Progenitor cell of endocrine pancreas (in vitro differentiated cells): ENCODE measurements around the gene IL17RA. TPM values are rescaled to one million over a fixed set of nuclear protein-coding genes. Genes with fewer than 3 reads are reported as not detected.

Experiments
- DNase-seq: peaks from one replicate; pipeline ENCODE4 v3.0.0; 2021; ENCODE audit warnings: low spot score; ENCODE audit not compliant: unreplicated experiment
- H3K27ac Mint-ChIP-seq: 2 replicates; pipeline ENCODE4 v1.8.0; 2021; ENCODE audit warnings: mild to moderate bottlenecking, moderate library complexity, mixed read lengths
- H3K27me3 Mint-ChIP-seq: 2 replicates; pipeline ENCODE4 v1.8.0; 2021; ENCODE audit warnings: mixed read lengths
- H3K36me3 Mint-ChIP-seq: 2 replicates; pipeline ENCODE4 v1.8.0; 2022; ENCODE audit warnings: mixed read lengths; ENCODE audit not compliant: insufficient read depth
- H3K4me1 Mint-ChIP-seq: 2 replicates; pipeline ENCODE4 v1.8.0; 2021; ENCODE audit warnings: low read depth, mixed read lengths
- H3K4me3 Mint-ChIP-seq: 2 replicates; pipeline ENCODE4 v1.8.0; 2021; ENCODE audit warnings: low read depth, mild to moderate bottlenecking, moderate library complexity, mixed read lengths
- H3K9me3 Mint-ChIP-seq: 2 replicates; pipeline ENCODE4 v1.8.0; 2021; ENCODE audit warnings: low read depth, mixed read lengths
- CTCF ChIP-seq: fragments of 200-600 bp; sonication (generic); IDR thresholded peaks from one replicate; pipeline ENCODE4 v1.5.0; 2021; ENCODE audit warnings: antibody characterized with exemption, mild to moderate bottlenecking; ENCODE audit not compliant: unreplicated experiment
- total RNA-seq: library from RNA; stranded (reverse); gene quantifications from 2 replicates; pipeline ENCODE4 v1.2.1, GENCODE V29; 2021

Gene IL17RA
- total RNA-seq, 1 donor from 2014 or later, result 8.4 TPM

GRCh38 chr22:17097701-17098100 lies 12.9 kb downstream of the IL17RA start:
- no peak overlapping the region for H3K27ac Mint-ChIP-seq
- H3K4me1 Mint-ChIP-seq, result no peaks in the 10 kb centered on the region
- no peak for DNase-seq
- no peak overlapping the region for H3K4me3 Mint-ChIP-seq
- no peak for TF ChIP-seq CTCF
- H3K27me3 Mint-ChIP-seq, result no peaks in the 10 kb centered on the region
- H3K9me3 Mint-ChIP-seq, result no peaks in the 10 kb centered on the region
- peaks cover 2% of the 10 kb centered on the region for H3K36me3 Mint-ChIP-seq

- Mint-ChIP-seq H3K36me3 (peaks cover 2% of the 10 kb centered on the region), H3K4me1 (no peaks in the 10 kb centered on the region), H3K27me3 (no peaks in the 10 kb centered on the region), H3K27ac (no peak overlapping the region), H3K4me3 (no peak overlapping the region), H3K9me3 (no peaks in the 10 kb centered on the region)
- DNase-seq, result no peak
- no peak for TF ChIP-seq CTCF
Observed at GRCh38 chr22:17098379-17098819, 13.6 kb downstream of the IL17RA start.

GRCh38 chr22:17100621-17101020 lies 15.8 kb downstream of the IL17RA start:
- Mint-ChIP-seq H3K4me3 (no peak overlapping the region), H3K4me1 (no peaks in the 10 kb centered on the region), H3K9me3 (no peaks in the 10 kb centered on the region), H3K36me3 (peaks cover 4% of the 10 kb centered on the region), H3K27ac (no peak overlapping the region), H3K27me3 (no peaks in the 10 kb centered on the region)
- no peak for TF ChIP-seq CTCF
- DNase-seq, result no peak

- Mint-ChIP-seq H3K4me3 (no peak overlapping the region), H3K27ac (no peak overlapping the region), H3K27me3 (no peaks in the 10 kb centered on the region), H3K36me3 (peaks cover 4% of the 10 kb centered on the region), H3K4me1 (no peaks in the 10 kb centered on the region), H3K9me3 (no peaks in the 10 kb centered on the region)
- no peak for DNase-seq
- no peak for TF ChIP-seq CTCF
Observed at GRCh38 chr22:17101475-17102296, 16.9 kb downstream of the IL17RA start.

GRCh38 chr22:17102297-17102667 lies 17.5 kb downstream of the IL17RA start:
- Mint-ChIP-seq H3K4me1 (no peaks in the 10 kb centered on the region), H3K36me3 (peaks cover 4% of the 10 kb centered on the region), H3K27ac (no peak overlapping the region), H3K27me3 (no peaks in the 10 kb centered on the region), H3K9me3 (no peaks in the 10 kb centered on the region), H3K4me3 (no peak overlapping the region)
- DNase-seq, result no peak
- no peak for TF ChIP-seq CTCF
